Left lobe of liver (tissue), 2 donors: ENCODE measurements around the gene PRICKLE2. TPM values are rescaled to one million over a fixed set of nuclear protein-coding genes. Genes with fewer than 3 reads are reported as not detected.

Experiments
- ATAC-seq: fragments of 200-7000 bp; cut with Tn5 transposase; one replicate; pipeline ENCODE4 v1.9.1; 2020; ENCODE audit warnings: mild to moderate bottlenecking, moderate library complexity
- DNase-seq: peaks from one replicate; pipeline ENCODE4 v3.0.0-alpha.2; 2020; ENCODE audit warnings: low spot score
- total RNA-seq: library from RNA; stranded (reverse); gene quantifications from one replicate; pipeline ENCODE4 v1.2.1, GENCODE V29; 2021
- donor health status: DM: no; HTN: no; CAD: no; lungs with moderate emphysema.
- donor health status: DM: no; HTN: yes; CAD: no.

PRICKLE2 gene
- total RNA-seq, 1 donor from 2014 or later, result 3.6 TPM

DNA sequence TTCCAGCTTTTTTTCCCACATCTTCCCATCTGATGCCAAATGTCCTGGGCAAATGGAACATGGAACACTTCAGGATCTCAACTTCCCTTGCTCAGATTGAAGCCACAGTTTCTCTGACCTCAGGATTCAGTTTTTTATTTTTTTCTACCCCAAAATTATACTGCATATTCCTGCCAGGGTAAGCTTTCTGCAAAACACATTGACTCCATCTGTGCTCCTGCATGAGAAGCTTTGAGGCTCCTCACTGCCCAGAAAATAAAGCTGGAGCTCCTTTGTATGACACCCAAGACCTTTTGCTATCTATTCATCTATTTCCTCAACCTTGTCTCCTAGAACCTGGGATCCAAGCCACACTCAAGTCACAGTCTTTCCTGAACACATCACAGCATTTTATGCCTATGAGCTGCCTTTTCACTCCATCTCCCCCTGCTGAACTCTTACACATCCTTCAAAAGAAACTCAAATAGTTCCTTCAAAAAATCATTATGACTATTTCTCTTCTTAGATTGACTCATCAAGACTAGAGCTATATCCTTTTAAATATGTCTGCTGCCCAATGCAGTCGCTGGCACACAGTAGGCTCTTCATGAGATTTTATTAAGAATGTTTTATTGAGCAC lies 144.5 kb downstream of the PRICKLE2 start:
- DNase-seq (no peak), ATAC-seq (no peak)

DNA sequence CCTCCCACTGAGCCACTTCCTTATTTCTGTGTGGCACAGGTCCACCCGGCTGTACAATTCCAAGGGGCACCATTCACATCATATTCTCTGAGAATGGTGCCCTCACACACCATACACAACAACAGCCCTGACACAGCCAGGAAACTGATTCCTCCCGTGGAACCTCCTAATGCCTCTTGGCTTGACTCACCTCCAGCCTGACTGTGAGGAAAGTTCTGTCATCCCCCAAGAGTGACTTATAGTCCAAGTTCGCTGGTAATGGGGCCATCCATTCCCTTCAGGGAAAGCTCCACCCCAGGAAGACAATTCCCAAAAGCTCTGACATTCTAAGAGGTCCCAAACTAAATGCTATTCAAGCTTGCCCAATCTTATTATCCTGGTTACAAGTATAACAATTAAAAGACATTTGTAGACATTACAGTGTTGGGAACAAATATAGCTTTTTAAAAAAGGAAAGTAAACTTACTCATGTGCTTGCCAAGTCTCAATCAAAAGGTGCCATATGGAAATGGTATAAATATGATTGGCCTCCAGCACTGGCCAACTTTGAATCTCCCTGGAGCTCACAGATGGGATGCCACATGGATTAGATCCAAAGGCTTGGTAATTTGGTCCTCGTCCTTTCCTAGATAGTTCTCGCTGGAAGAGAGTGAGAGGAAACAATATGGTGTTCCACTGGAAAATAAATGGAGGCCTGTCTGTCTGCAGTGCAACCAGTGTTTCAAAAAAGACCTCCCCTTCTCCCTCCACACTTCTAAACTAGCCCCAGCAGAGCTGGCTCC lies 145.7 kb downstream of the PRICKLE2 start:
- ATAC-seq (no peak), DNase-seq (no peak)

GRCh38 chr3:64078966-64079365 lies 146.3 kb downstream of the PRICKLE2 start:
- DNase-seq, result no peak
- no peak for ATAC-seq

DNA sequence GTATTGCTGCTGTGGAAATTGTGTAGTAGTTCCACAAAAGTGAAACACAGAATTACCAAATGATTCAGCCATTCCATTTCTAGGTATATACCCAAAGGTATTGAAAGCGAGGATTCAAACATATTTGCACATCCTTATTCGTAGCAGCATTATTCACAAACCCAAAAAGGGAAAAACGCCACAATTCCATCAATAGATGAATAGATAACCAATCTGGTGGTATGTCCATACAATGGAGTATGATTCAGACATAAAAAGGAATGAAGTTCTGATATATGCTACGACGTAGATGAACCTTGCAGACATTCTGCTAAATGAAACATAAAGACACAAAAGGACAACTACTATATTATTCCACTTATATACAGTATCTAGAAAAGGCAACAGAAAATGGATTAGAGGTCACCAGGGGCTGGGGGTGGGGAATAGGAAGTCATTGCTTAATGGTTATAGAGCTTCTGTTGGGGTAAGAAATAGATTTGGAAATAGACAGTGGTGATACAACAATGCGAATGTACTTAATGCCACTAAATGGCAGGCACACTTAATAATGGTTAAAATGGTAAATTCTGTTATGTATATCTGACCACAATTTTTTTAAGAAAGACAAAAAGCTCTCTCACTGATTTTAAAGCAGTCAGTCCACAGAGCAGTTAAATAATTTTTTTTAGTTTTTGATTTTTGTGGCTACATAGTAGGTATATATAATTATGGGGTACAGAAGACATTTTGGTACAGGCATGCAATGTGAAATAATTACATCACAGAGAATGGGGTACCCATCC lies 150.2 kb downstream of the PRICKLE2 start:
- ATAC-seq, result no peak
- DNase-seq, result no peak

DNA sequence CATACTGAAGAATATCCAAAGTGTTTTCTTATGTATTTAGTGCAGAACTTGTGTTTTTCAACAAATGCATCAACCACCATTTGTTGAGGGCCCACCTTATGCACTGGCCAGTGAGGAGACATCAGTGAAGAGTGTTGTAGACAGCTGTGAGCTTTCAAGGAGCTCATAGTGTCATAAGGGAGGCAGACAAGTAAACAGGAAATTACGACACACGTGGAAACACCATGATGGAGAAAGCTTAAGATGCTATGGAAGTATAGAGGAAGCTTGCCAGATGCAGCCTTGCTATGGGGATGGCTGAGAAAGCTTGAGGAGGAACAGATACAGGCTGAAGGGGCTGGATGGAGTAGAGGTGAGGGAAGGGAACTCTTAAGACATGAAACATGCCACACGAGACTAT lies 151.2 kb downstream of the PRICKLE2 start:
- no peak for ATAC-seq
- DNase-seq, result no peak

GRCh38 chr3:64073158-64073761 lies 152.0 kb downstream of the PRICKLE2 start:
- no peak for DNase-seq
- no peak for ATAC-seq

GRCh38 chr3:64072126-64072525 lies 153.1 kb downstream of the PRICKLE2 start:
- no peak for ATAC-seq
- DNase-seq, result no peak

- ATAC-seq (no peak), DNase-seq (no peak)
Measured at GRCh38 chr3:64070704-64071103, 154.6 kb downstream of the PRICKLE2 start.

- no peak for ATAC-seq
- no peak for DNase-seq
Measured at GRCh38 chr3:64067506-64068346, 157.5 kb downstream of the PRICKLE2 start.

GRCh38 chr3:64064804-64065203 lies 160.5 kb downstream of the PRICKLE2 start:
- DNase-seq, result no peak
- ATAC-seq, result no peak

- DNase-seq (no peak), ATAC-seq (no peak)
Measured at GRCh38 chr3:64063983-64064438, 161.3 kb downstream of the PRICKLE2 start.

DNA sequence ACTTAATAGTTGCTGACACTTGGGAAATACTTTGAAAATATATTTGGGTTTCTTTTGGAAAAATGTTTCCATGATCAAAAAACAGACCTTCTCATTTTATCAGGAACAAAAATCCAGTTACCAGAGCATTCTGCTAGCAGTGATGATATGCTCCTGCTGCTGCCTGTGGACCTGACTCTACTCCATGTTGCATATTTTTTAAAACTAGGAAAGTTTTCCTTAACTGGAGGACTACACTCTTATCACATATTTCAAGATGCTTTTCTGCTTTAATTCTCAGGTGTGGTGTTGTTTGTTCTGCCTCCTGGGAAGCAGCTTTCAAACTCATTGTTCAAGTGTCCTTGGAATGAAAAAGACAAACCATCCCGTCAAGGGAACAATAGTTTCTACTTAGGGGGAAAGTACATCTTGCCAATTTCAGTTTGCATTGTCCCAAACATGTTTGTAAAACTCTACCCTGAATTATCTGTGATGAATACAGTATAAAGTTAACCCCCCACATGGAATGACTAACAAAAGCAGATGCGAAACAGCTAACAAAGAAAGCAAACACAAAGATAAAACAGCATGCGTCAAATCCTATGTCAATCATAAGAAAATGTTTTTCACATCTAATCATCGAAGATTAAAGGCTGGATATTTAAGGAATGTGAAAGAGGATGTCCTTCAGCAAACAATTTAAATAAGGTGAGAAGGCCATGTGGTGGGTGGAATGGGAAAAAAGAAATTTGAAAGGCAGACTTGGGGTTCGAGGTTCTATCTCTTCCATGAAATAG lies 161.9 kb downstream of the PRICKLE2 start:
- no peak for DNase-seq
- ATAC-seq, result no peak

GRCh38 chr3:64061628-64062027 lies 163.6 kb downstream of the PRICKLE2 start:
- no peak for ATAC-seq
- no peak for DNase-seq

DNA sequence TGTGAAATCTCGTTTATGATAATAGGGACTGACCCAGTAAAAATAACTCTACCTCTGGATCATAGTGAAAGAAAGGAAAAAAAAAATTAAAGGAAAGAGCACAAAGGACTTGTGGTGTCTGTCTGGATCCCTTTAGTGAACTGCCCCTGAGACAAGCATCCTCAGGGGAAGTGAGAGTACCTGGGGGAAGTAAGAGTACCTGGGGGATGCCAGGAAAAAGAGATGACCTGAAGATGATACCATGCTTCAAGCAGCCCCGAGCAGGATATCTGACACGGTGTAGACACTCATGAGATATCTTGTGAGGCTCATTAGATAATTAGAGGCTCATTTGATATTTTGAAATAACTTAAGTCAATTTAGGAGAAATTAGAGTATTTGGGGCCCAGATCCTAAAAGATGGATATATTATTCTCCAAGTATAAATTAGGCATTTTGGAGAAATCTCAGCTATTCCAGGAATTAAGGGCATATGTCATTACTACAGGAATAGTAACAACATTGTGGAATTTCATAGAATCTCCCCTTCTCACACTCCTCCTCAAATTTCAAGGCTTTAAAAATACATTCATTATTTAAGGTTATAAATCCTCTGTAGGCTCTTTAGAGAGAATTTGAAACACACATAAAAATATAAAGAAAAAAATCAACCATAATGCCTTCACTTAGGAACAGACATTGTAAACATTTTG lies 165.6 kb downstream of the PRICKLE2 start:
- DNase-seq (no peak), ATAC-seq (no peak)

DNA sequence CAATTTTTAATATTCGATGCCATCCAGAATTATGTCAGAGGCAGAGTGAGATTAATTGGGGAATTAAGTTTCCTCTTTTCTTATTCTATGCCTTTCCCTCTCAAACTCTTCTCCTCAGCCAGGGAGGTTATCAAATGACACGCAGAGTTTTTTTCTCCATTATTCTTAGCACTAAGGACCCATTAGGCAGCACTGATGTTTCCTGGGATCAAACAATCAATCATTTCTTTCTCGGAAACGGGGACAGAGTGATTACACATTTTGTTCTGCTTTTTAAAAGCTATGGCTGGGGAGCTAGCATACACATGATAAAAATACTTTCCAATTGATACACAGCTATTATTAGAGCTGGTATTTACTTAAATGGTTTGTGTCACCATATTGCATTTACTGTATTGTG lies 166.7 kb downstream of the PRICKLE2 start:
- DNase-seq (no peak), ATAC-seq (no peak)

DNA sequence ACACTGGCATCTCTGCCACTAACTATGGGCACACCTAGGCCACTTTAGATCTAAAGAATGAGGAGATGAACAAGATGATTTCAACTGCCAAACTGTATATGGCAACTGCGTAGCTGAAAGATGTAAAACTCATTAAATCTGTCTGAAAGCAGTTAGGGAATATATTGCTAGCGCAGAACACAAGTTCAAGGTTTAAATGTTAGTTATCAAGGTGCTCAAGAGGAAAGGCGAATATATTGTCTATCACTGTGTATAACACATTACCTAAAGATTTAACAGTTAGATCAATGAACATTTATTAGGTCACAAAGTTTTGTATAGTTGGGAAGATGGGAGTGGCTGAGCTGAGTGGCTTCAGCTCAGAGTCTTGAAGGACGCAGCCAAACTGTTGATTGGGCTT lies 168.0 kb downstream of the PRICKLE2 start:
- DNase-seq (no peak), ATAC-seq (no peak)

- ATAC-seq (no peak), DNase-seq (no peak)
Measured at GRCh38 chr3:64056606-64057180, 168.6 kb downstream of the PRICKLE2 start.

- DNase-seq, result no peak
- no peak for ATAC-seq
Measured at GRCh38 chr3:64055076-64055475, 170.2 kb downstream of the PRICKLE2 start.

DNA sequence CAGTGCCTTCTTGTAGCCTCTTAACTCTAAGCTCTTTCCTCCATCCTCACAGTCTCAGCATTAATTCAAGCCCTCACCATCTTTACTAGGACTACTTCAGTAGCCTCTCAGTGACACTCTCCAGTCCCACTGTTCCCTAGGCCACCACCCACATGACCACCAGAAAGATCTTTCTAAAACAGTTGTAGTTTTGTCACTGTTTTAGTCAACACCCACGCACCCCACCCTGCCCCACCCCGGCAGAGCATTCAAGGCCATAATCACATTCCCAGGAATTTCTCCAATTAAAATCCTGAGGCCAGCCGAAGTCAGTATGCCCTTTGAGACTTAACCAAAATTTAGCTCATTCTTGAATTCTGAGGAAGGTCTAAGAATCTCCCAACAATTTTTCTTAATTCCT lies 170.8 kb downstream of the PRICKLE2 start:
- no peak for DNase-seq

More for the DNA sequence above, 170.8 kb downstream of the PRICKLE2 start:
- ATAC-seq, result no peak
